HG02981 (cell line): ENCODE data around the gene TXNRD3.

Experiments used
- ATAC-seq: cut with Tn5 transposase; IDR thresholded peaks from one replicate; pipeline ENCODE4 v1.9.1; 2021; ENCODE audit warnings: mild to moderate bottlenecking, moderate library complexity; ENCODE audit not compliant: unreplicated experiment

TXNRD3 gene

GRCh38 chr3:126672741-126673140, 17.8 kb upstream of the TXNRD3 start:
- no peak for ATAC-seq

- ATAC-seq = no peak
Measured at GRCh38 chr3:126672340-126672739, 17.4 kb upstream of the TXNRD3 start.

- ATAC-seq = no peak
Measured at GRCh38 chr3:126671521-126671920, 16.6 kb upstream of the TXNRD3 start.

- ATAC-seq = no peak
Measured at GRCh38 chr3:126668450-126669401, 13.8 kb upstream of the TXNRD3 start.

- no peak for ATAC-seq
Measured at GRCh38 chr3:126667631-126668449, 12.9 kb upstream of the TXNRD3 start.

GRCh38 chr3:126666658-126667528, 12.0 kb upstream of the TXNRD3 start:
- ATAC-seq = no peak

- no peak for ATAC-seq
Measured at GRCh38 chr3:126665959-126666657, 11.2 kb upstream of the TXNRD3 start.

- ATAC-seq = no peak
Measured at GRCh38 chr3:126665221-126665936, 10.5 kb upstream of the TXNRD3 start.

- ATAC-seq = no peak
Measured at GRCh38 chr3:126664591-126665214, 9.8 kb upstream of the TXNRD3 start.

GRCh38 chr3:126663750-126664149, 8.8 kb upstream of the TXNRD3 start:
- ATAC-seq = no peak

GRCh38 chr3:126663257-126663656, 8.3 kb upstream of the TXNRD3 start:
- no peak for ATAC-seq

GRCh38 chr3:126661532-126662364, 6.8 kb upstream of the TXNRD3 start:
- ATAC-seq = no peak

- ATAC-seq = no peak
Measured at GRCh38 chr3:126659915-126660886, 5.3 kb upstream of the TXNRD3 start.

GRCh38 chr3:126658584-126658983, 3.7 kb upstream of the TXNRD3 start:
- no peak for ATAC-seq

GRCh38 chr3:126657901-126658300, 3.0 kb upstream of the TXNRD3 start:
- ATAC-seq = no peak

GRCh38 chr3:126656371-126657134, 1.6 kb upstream of the TXNRD3 start:
- ATAC-seq = no peak
